HUES48 (cell line): ENCODE measurements around the gene B4GALNT2.
"Not testable (repeated sequence)": the region's sequence is repeated elsewhere in the genome, so short reads cannot be mapped to it uniquely, and the experiment has no call there.

ENCODE experiments used
- H3K27ac ChIP-seq: one replicate; pipeline ENCODE4 v1.7.0; 2013; ENCODE audit warnings: low read depth, low read length, inconsistent platforms
- H3K27me3 ChIP-seq: 2 replicates; pipeline ENCODE4 v1.6.1; 2013; ENCODE audit warnings: mild to moderate bottlenecking, low read length; ENCODE audit not compliant: control insufficient read depth, insufficient read depth
- H3K36me3 ChIP-seq: 2 replicates; pipeline ENCODE4 v1.6.1; 2013; ENCODE audit warnings: low read length; ENCODE audit not compliant: control insufficient read depth, insufficient read depth
- H3K4me1 ChIP-seq: 2 replicates; pipeline ENCODE4 v1.6.1; 2013; ENCODE audit warnings: mild to moderate bottlenecking, low read length; ENCODE audit not compliant: control insufficient read depth, insufficient read depth
- H3K4me3 ChIP-seq: 2 replicates; pipeline ENCODE4 v1.5.1; 2013; ENCODE audit warnings: mild to moderate bottlenecking, low read depth, low read length
- H3K9ac ChIP-seq: 2 replicates; pipeline ENCODE4 v1.6.1; 2013; ENCODE audit warnings: mild to moderate bottlenecking, low read depth, low read length, moderate library complexity
- H3K9me3 ChIP-seq: 2 replicates; pipeline ENCODE4 v1.6.1; 2013; ENCODE audit warnings: low read length; ENCODE audit not compliant: control insufficient read depth, insufficient read depth

B4GALNT2 gene

GRCh38 chr17:49121696-49122292 lies 10.8 kb upstream of the B4GALNT2 start:
- no peaks in the 10 kb centered on the region for H3K27me3 ChIP-seq
- H3K36me3 ChIP-seq: no peaks in the 10 kb centered on the region
- H3K4me3 ChIP-seq: no peak overlapping the region
- H3K9me3 ChIP-seq: peaks cover 11% of the 10 kb centered on the region; the same call in 1 of the 2 replicates
- no peak overlapping the region for H3K27ac ChIP-seq
- H3K4me1 ChIP-seq: no peaks in the 10 kb centered on the region
- no peak overlapping the region for H3K9ac ChIP-seq

GRCh38 chr17:49122566-49122965 lies 10.0 kb upstream of the B4GALNT2 start:
- Histone ChIP-seq H3K4me3 (no peak overlapping the region), H3K27ac (no peak overlapping the region), H3K9me3 (peaks cover 11% of the 10 kb centered on the region; the same call in 1 of the 2 replicates), H3K36me3 (no peaks in the 10 kb centered on the region), H3K4me1 (no peaks in the 10 kb centered on the region), H3K9ac (no peak overlapping the region), H3K27me3 (no peaks in the 10 kb centered on the region)

- Histone ChIP-seq H3K9me3 (peaks cover 11% of the 10 kb centered on the region), H3K4me1 (no peaks in the 10 kb centered on the region), H3K4me3 (no peak overlapping the region), H3K36me3 (no peaks in the 10 kb centered on the region), H3K9ac (no peak overlapping the region), H3K27ac (no peak overlapping the region), H3K27me3 (no peaks in the 10 kb centered on the region)
These were observed 9.5 kb upstream of the B4GALNT2 start for GRCh38 chr17:49123061-49123460.

- Histone ChIP-seq H3K9me3 (peaks cover 20% of the 10 kb centered on the region), H3K4me3 (no peak overlapping the region), H3K27me3 (no peaks in the 10 kb centered on the region), H3K36me3 (no peaks in the 10 kb centered on the region), H3K9ac (no peak overlapping the region), H3K27ac (no peak overlapping the region), H3K4me1 (no peaks in the 10 kb centered on the region)
These were observed 7.1 kb upstream of the B4GALNT2 start for GRCh38 chr17:49125449-49125848.

- H3K36me3 ChIP-seq, H3K4me3 ChIP-seq, H3K27ac ChIP-seq, H3K9ac ChIP-seq, H3K4me1 ChIP-seq, H3K27me3 ChIP-seq: not testable (repeated sequence)
- peaks cover 13% of the 10 kb centered on the region for H3K9me3 ChIP-seq
These were observed 6.2 kb upstream of the B4GALNT2 start for GRCh38 chr17:49126183-49126859.

- H3K27me3 ChIP-seq: peaks cover 39% of the 10 kb centered on the region
- not testable (repeated sequence) for H3K4me1 ChIP-seq, H3K36me3 ChIP-seq, H3K4me3 ChIP-seq, H3K9ac ChIP-seq, H3K9me3 ChIP-seq, H3K27ac ChIP-seq
These were observed 3.1 kb upstream of the B4GALNT2 start for GRCh38 chr17:49129359-49129950.

- H3K36me3 ChIP-seq: no peaks in the 10 kb centered on the region
- H3K27me3 ChIP-seq: peaks cover 43% of the 10 kb centered on the region
- no peak overlapping the region for H3K9ac ChIP-seq
- no peak overlapping the region for H3K4me3 ChIP-seq
- no peak overlapping the region for H3K27ac ChIP-seq
- H3K9me3 ChIP-seq: peaks cover 10% of the 10 kb centered on the region
- no peaks in the 10 kb centered on the region for H3K4me1 ChIP-seq
These were observed 1.7 kb upstream of the B4GALNT2 start for GRCh38 chr17:49130891-49131290.

GRCh38 chr17:49132317-49132698 lies 261 bp upstream of the B4GALNT2 start:
- peaks cover 10% of the 10 kb centered on the region for H3K9me3 ChIP-seq
- H3K36me3 ChIP-seq: no peaks in the 10 kb centered on the region
- H3K4me1 ChIP-seq: no peaks in the 10 kb centered on the region
- peak overlapping the region; percentile 70 for H3K4me3 ChIP-seq
- H3K27ac ChIP-seq: no peak overlapping the region
- H3K9ac ChIP-seq: no peak overlapping the region
- peaks cover 43% of the 10 kb centered on the region for H3K27me3 ChIP-seq

- peaks cover 34% of the 10 kb centered on the region for H3K27me3 ChIP-seq
- no peaks in the 10 kb centered on the region for H3K9me3 ChIP-seq
- H3K4me3 ChIP-seq: no peak overlapping the region
- no peaks in the 10 kb centered on the region for H3K36me3 ChIP-seq
- H3K27ac ChIP-seq: no peak overlapping the region
- no peak overlapping the region for H3K9ac ChIP-seq
- H3K4me1 ChIP-seq: no peaks in the 10 kb centered on the region
These were observed 3.8 kb downstream of the B4GALNT2 start for GRCh38 chr17:49136335-49136734.

GRCh38 chr17:49145654-49146053 lies 13.1 kb downstream of the B4GALNT2 start:
- H3K27ac ChIP-seq: not testable (repeated sequence)

GRCh38 chr17:49146620-49147306 lies 14.2 kb downstream of the B4GALNT2 start:
- H3K9me3 ChIP-seq: no peaks in the 10 kb centered on the region
- no peaks in the 10 kb centered on the region for H3K4me1 ChIP-seq
- H3K9ac ChIP-seq: no peak overlapping the region
- H3K27ac ChIP-seq: no peak overlapping the region
- no peak overlapping the region for H3K4me3 ChIP-seq
- no peaks in the 10 kb centered on the region for H3K27me3 ChIP-seq
- no peaks in the 10 kb centered on the region for H3K36me3 ChIP-seq

More at GRCh38 chr17:49145654-49146053, 13.1 kb downstream of the B4GALNT2 start:
- not testable (repeated sequence) for H3K4me3 ChIP-seq, H3K36me3 ChIP-seq, H3K9me3 ChIP-seq, H3K9ac ChIP-seq, H3K4me1 ChIP-seq, H3K27me3 ChIP-seq
